BJ (cell line): ENCODE measurements around the gene HOXD11. TPM values are rescaled to one million over a fixed set of nuclear protein-coding genes. Genes with fewer than 3 reads are reported as not detected.

Experiments
- CTCF ChIA-PET: fragments of 350-600 bp; formaldehyde crosslinking; extraction: SDS; loops from one replicate; lab custom pipeline; 2021; ENCODE audit warnings: antibody characterized with exemption, inconsistent platforms; lab: Yijun Ruan, JAX
- POLR2A ChIA-PET: fragments of 300-600 bp; sonication (Branson Sonifier 250); formaldehyde crosslinking; extraction: SDS; loops from one replicate; lab custom pipeline; 2021; ENCODE audit warnings: antibody characterized with exemption; lab: Charles Lee
- DNase-seq: peaks from one replicate; pipeline ENCODE4 v3.0.0-alpha.2; 2011; ENCODE audit warnings: low read depth
- H3K27me3 ChIP-seq: 2 replicates; pipeline ENCODE4 v1.6.0; 2011; ENCODE audit warnings: low read length; ENCODE audit not compliant: control insufficient read depth, insufficient read depth
- H3K36me3 ChIP-seq: 2 replicates; pipeline ENCODE4 v1.5.1; 2011; ENCODE audit warnings: low read length; ENCODE audit not compliant: control insufficient read depth, insufficient read depth
- H3K4me3 ChIP-seq: 2 replicates; pipeline ENCODE4 v1.5.1; 2011; ENCODE audit warnings: low read depth, mild to moderate bottlenecking, control low read depth, low read length
- CTCF ChIP-seq: IDR thresholded peaks from 2 replicates; pipeline ENCODE4 v1.5.1; 2011; ENCODE audit warnings: low read depth, mild to moderate bottlenecking, control low read depth, inconsistent platforms, low read length, moderate library complexity; ENCODE audit not compliant: insufficient read depth
- polyA plus RNA-seq: library from polyadenylated mRNA; depleted of rRNA; stranded (reverse); fragments of >200 nt; gene quantifications from 2 replicates; pipeline ENCODE4 v1.2.3, GENCODE V29; 2011

HOXD11 gene
- polyA plus RNA-seq, 1 experiment, result 9.9 TPM

GRCh38 chr2:176155356-176156044 is 48.4 kb downstream of the HOXD11 start:
- no peak for TF ChIP-seq CTCF
- ChIA-PET CTCF (interaction anchor here (0.8 to 1.3 kb wide), 5 partner anchors 11 to 481 kb away, joined by 3 to 5 read pairs (median 4); no protein-coding TSS in a partner anchor), POLR2A (no interaction called here)
- no peak for DNase-seq
- H3K27me3 ChIP-seq, result peaks cover 54% of the 10 kb centered on the region
- H3K36me3 ChIP-seq, result no peaks in the 10 kb centered on the region
- no peak overlapping the region for H3K4me3 ChIP-seq

- ChIA-PET CTCF (interaction anchor here (0.9 kb wide), 1 partner anchor 15 kb away, joined by 5 read pairs; no protein-coding TSS in a partner anchor), POLR2A (no interaction called here)
- peaks cover 54% of the 10 kb centered on the region for H3K27me3 ChIP-seq
Measured at GRCh38 chr2:176156301-176156806, 49.3 kb downstream of the HOXD11 start.

GRCh38 chr2:176156807-176157498 is 49.9 kb downstream of the HOXD11 start, which contains the start of gene HOXD3:
TSS of gene HOXD3 (plus strand) at chr2:176157307. CDS start at chr2:176169115, 11,808 bp downstream.
- no peaks in the 10 kb centered on the region for H3K36me3 ChIP-seq
- DNase-seq, result no peak
- TF ChIP-seq CTCF, result no peak
- H3K27me3 ChIP-seq, result peaks cover 54% of the 10 kb centered on the region
- ChIA-PET CTCF (no interaction called here), POLR2A (no interaction called here)
- H3K4me3 ChIP-seq, result no peak within 1 kb of the TSS

More at GRCh38 chr2:176156301-176156806, 49.3 kb downstream of the HOXD11 start:
- Histone ChIP-seq H3K4me3 (no peak overlapping the region), H3K36me3 (no peaks in the 10 kb centered on the region)
- no peak for TF ChIP-seq CTCF
- DNase-seq, result no peak

- ChIA-PET CTCF (no interaction called here), POLR2A (no interaction called here)
- no peak overlapping the region for H3K4me3 ChIP-seq
- peaks cover 54% of the 10 kb centered on the region for H3K27me3 ChIP-seq
- H3K36me3 ChIP-seq, result no peaks in the 10 kb centered on the region
- TF ChIP-seq CTCF, result no peak
- no peak for DNase-seq
Measured at GRCh38 chr2:176157499-176158185, 50.6 kb downstream of the HOXD11 start.
